Right hindlimb (tissue), 1 donor: Measurements from ENCODE around the gene ZNF442.
"Not testable (repeated sequence)": the region's sequence is repeated elsewhere in the genome, so short reads cannot be mapped to it uniquely, and the experiment has no call there.

Experiments
- DNase-seq: peaks from one replicate; pipeline ENCODE4 v3.0.0-alpha.2; 2018

The ZNF442 gene

GRCh38 chr19:12325690-12326089, 39.8 kb downstream of the ZNF442 start:
- DNase-seq, result no peak

- DNase-seq, result no peak
Observed at GRCh38 chr19:12318782-12319413, 46.6 kb downstream of the ZNF442 start.

GRCh38 chr19:12314553-12314952, 50.9 kb downstream of the ZNF442 start:
- no peak for DNase-seq

- not testable (repeated sequence) for DNase-seq
Observed at GRCh38 chr19:12308891-12309290, 56.6 kb downstream of the ZNF442 start.
